Islet of Langerhans (tissue), 1 donor: ENCODE results near the gene LRRFIP2.

Source experiments
- FAIRE-seq: peaks from one replicate; lab custom pipeline; 2011; peaks lifted over from hg19 to GRCh38; lab: Jason Lieb, UNC

LRRFIP2 gene

DNA sequence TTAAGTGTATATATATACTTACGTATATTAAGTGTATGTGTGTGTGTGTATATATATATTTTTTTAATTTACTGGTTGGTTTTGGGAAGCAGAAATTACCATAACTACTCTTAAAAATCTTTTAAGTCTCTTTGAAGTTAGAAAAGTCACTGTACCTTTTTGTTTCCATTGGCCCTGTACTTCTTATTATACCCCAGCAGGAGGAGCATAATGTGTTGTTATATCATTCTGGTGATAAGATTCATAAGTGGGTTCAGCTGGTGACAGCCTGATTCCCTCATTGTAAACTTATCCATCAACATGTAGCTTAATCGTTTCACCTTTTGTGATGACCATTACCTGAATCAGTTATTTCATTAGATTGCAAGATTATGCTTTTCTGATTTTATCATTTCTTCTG is 150.3 kb downstream of the LRRFIP2 start:
- FAIRE-seq: no peak

DNA sequence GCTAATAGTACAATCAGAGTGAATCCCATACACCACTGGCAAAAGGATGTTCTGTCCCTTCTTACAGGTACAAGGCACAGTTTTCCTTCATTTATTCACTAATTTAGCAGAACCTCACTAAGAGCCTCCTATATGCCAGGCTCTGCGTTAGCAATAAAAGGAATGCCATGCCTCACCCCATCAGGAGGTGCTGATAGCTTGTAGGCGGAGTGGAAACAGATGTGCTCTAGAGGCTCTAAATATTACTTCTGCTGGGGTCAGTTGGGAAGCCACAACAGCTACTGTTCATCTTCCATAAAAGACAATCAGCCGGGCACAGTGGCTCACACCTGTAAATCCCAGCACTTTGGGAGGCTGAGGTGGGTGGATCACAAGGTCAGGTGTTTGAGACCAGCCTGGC is 156.7 kb downstream of the LRRFIP2 start:
- no peak for FAIRE-seq

DNA sequence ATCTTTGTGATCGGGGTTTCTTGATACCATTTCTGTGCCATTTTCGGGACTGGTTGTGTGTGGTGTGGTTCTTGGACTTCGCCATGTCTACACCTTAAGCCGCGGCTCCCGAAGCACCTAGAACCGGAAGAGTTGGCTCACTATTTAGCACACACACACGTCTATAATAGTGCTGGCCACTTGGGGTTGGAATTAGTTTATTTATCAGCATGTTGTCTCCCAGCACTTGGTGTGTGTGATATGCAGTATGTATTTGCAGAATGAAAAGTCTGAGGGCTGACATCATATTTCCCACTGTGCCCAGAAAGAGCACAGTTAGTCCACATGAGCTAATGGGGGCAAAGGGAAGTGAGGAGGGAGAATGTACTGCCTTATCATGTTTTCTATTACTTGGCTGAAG is 157.5 kb downstream of the LRRFIP2 start:
- FAIRE-seq: no peak

DNA sequence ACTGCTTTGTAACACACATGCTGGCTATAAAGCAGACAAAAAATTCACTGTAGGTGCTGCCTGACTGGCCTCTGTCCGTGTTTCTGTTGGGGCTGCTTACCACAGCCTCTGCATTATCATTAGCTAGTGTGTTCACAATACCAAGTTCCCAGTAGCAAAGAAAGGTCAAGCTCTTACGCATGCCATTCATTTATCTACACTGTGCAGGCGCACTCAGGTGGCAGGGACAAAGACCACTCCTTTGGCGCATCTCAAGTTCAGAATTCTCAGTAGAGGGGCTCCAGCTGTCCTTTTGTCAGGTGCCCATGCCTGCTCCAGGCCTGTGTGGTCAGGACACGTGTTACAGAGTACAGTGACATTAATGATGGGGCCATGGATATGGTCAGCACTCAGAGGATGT is 158.7 kb downstream of the LRRFIP2 start:
- no peak for FAIRE-seq

DNA sequence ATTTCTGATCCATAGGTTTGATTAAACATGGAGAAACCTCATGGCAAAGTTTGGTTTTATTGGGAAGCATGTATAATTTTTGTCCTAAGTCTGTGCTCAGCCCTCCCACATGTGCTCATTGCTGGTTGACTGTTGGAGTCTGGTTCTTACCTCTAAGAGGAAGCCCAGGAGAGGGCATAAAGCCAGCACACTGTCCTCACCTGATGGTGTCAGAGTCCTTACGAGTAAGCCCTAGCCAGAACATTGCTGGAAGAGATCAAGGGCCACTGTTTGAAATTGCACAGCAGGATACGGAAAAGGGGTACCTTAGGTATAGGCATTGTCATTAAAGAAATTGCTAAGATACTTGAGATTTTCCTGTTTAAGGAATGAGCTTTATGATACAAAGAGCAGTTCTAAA is 159.8 kb downstream of the LRRFIP2 start:
- no peak for FAIRE-seq
